Stimulated activated CD8-positive, alpha-beta memory T cell treated with anti-CD3 and anti-CD28 coated beads, Interleukin-15, amount 100 ng/mL, for 1 hour (primary cell): ENCODE data around the gene SULT1B1.

Source experiments
- DNase-seq: peaks from one replicate; pipeline ENCODE4 v3.0.0-alpha.2; 2020; ENCODE audit warnings: low read depth

SULT1B1 gene

DNA sequence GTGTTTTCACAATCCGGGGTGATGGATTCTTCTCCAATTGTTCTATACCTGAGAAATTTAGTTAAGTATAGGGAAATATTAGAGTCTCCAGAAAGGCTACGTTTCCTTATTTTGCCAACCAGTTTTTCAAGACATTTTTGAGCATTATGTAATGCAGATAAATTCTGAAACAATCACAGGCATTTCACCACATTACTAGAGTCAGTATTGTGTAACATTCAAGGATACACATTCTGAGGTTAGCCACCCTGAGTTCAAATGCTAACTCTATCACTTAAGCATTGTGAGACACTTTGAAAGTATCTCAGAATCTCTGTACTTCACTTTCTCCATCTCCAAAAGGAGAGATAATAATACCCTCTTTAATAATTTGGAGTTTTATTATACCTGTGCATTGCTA, 10.6 kb downstream of the SULT1B1 start:
- no peak for DNase-seq

DNA sequence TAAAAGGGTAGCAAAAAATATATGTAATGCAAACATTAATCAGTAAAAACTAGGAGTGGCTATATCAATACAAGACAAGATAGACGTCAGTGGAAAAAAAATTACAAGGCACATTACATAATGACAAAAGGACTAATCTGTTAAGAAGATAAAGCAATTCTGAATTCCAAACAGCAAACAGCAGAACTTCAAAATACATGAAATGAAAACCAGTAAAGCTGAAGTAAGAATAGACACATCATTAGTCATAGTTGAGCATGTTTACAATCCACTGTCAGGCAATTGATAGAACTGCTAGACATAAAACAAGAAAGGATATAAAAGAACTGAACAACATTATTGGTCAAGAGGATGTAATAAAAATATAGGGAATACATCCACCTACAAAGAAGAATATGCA, 12.2 kb downstream of the SULT1B1 start:
- DNase-seq: no peak

DNA sequence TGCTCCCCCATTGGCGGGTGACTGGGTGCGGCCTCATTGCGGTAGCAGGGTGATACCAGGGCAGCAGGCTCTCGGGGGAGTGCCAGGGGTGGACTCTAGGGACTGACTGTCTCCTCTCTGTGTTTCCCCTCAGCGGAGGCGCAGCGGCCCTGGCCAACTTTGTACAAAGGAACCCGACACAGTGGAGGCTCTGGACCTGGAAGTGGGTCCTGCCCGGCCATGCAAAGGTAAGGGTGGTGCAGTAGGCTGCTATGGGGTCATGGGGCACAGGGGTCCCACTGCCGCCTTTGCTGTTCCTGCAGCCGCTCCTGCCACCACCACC, 16.3 kb downstream of the SULT1B1 start:
- DNase-seq: no peak

DNA sequence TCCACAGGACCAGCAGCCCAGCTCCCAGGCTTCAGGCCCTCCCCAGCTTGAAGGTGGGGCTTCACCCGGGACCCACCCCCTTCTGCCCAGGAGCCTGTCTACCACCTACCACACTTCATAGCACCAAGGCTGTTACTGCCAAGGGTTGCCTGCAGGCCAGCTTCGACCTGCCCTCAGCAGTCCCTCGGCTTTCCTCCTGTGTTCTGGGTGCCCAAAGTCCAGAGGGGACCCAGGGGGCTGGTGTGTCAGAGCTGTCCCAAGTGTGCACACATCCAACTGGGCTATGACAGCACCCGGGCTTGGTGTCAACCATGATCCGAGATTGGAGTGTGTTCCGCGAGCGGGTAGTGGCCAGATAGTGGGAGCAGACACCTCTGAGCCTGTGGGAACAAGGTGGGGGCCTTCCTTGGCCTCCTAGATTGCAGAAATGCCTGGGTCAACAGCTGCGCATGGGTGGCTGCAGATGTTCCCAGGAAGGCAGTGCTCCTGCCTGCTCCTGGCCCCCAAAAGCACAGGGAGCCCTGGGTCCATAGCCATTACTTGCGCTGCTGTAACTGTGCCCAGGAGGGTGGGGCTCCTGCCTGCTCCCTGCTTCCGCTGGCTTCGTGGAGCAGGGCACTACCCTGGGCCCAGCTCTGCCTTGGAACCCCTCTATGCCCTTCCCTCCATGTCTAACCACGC, 16.8 kb downstream of the SULT1B1 start:
- DNase-seq: no peak

DNA sequence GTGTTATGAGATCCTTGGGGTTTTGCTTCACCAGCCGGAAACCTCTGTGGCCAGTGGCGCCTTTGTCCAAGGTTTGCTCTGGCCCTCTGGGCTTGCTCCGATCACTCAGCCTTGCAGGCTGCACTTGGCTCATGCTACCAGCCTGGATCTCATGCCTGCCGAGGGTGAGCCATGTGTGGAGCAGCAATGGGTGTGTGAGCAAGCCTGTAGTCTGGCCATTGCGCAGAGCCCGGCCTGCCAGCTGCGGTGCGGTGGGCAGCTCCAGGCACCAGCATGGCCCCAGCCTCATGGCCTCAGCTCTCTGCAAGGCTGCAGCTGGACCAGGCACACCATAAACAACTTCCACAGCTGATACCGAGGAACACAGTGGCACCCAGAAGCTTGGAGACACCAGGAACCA, 17.8 kb downstream of the SULT1B1 start:
- DNase-seq: no peak

DNA sequence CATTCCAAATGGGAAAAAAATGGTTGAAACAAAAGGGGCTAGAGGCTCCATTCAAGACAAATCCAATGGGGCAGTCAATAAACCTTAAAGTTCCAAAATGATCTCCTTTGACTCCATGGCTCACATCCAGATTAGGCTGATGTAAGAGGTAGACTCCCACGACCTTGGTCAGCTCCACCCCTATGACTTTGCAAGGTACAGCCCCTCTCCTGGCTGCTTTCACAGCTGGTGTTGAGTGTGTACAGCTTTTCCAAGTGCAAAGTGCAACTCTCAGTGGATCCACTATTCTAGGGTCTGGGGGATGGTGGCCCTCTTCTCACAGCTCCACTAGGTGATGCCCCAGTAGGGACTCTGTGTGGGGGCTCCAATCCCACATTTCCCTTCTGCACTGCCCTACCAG, 21.5 kb downstream of the SULT1B1 start:
- no peak for DNase-seq

DNA sequence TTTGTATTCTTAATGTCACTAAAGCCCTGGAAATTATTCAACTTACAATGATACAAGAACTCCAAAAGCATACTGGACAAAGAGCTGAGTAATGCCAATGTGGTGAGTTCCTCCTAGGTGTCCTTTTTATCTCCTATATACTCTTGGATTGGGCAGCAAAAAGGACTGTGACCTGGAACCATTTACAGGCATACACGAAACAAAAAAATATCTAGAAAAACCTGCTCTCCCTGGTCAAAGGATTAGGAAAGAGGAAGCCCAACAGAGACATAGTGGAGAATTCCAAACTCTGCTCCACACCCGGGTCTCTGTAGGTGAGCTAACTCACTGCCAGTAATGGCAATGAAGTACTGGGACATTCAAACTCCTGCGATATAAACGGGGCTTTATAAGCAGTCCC, 25.3 kb downstream of the SULT1B1 start:
- no peak for DNase-seq

DNA sequence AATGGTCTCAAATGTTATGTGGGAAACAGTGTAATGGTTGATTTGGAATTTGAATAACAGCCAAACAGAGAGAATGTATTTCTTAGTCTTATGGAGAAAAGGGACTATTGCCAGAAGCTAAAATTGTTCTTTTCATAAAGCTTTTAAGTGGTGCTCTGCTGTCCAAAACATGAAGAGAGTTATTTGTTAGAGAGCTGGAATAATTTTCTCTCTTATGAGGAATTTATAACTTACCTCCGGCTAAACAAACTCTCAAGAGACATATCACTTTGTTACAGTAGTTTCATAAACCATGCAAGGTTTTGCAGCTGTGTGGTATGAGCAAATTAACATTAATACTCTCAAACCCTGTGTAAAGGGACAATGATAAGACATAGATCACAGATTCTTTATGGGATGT, 28.6 kb downstream of the SULT1B1 start:
- no peak for DNase-seq

DNA sequence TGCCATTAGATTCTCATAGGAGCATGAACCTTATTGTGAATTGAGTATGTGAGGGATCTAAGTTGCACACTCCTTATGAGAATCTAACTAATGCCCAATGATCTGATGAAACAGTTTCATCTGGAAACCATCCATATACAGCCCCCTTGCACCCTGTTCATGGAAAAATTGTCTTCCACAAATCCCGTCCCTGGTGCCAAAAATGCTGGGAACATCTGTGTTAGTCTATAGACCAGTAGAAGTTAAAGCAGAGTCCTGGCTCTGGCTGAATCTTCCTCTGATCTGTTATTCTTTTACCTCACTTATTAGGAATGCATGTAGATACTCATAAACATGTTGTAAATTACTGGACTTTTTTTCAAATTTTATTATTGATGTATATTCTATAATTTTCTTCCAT, 29.2 kb downstream of the SULT1B1 start:
- DNase-seq: no peak

DNA sequence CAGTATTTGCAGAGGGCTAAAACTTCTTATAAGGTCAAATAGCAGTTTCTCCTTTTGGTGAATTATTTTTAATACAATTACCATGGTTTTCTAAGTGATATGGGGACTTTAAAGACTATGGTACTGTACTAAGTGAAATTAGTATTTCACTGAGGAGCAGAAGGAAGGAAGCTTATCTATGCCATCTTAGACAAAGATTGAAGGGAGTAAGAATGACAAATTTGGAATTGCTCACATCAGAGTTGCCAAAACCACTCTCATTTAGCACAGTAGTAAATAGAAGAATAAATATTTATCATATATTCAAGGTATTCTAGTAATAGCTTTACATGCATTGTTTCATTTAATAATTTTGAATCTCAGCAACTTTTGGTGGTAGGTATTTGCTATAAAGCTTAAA, 30.4 kb downstream of the SULT1B1 start:
- no peak for DNase-seq

DNA sequence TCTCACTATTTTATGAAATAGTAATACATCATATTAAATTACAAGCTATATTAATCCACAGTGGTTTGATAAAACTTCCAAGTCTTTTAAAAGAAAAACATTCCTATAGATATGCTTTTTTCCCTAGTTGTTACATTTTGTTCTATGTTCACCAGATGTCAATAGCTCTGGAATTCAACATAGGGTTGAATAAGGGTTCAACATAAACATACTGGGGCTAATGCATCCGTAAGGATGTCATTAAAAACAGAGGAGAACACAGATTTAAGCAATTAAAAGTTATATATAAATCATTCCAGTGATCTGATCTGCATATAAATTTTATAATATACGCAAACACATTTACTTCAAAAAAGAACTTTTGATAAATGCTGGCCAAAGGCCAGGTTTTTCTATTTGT, 32.5 kb downstream of the SULT1B1 start:
- DNase-seq: no peak

DNA sequence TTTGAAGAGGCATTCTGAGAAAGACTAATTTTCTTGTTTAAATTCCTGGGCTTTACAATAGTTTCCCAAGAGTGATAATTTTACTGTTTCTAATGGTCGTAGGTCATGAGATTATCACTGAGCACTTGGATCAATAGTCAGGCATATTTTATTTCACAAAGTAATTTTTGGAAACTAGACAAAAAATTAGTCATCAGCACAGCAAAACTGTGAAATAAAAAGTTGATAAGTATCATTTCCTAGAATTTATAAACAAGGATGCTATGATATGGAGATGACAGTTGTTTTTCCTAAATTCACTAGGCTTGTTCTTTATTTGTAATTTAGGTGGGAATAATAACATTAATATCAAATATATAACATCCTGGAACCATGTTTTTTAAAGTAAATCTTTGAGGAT, 33.0 kb downstream of the SULT1B1 start:
- DNase-seq: no peak

DNA sequence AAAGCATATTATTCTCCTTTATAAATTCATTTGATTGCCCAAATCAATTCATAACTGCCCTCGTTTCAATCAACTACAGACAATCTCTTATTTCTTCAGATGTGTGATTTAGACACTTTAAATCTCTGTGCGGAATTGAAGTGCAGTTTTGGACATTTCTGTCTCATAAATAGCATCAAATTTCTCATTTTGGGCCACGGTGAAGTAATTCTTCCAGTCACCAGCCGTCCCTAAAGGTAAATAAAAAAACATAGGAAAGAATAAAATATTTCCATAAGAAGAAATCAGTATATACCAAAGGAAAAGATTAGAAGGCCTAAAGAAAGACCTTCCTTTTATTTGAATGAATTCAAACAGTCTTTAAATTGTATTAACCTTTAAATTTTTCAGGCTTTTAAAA, 33.4 kb downstream of the SULT1B1 start:
- no peak for DNase-seq

DNA sequence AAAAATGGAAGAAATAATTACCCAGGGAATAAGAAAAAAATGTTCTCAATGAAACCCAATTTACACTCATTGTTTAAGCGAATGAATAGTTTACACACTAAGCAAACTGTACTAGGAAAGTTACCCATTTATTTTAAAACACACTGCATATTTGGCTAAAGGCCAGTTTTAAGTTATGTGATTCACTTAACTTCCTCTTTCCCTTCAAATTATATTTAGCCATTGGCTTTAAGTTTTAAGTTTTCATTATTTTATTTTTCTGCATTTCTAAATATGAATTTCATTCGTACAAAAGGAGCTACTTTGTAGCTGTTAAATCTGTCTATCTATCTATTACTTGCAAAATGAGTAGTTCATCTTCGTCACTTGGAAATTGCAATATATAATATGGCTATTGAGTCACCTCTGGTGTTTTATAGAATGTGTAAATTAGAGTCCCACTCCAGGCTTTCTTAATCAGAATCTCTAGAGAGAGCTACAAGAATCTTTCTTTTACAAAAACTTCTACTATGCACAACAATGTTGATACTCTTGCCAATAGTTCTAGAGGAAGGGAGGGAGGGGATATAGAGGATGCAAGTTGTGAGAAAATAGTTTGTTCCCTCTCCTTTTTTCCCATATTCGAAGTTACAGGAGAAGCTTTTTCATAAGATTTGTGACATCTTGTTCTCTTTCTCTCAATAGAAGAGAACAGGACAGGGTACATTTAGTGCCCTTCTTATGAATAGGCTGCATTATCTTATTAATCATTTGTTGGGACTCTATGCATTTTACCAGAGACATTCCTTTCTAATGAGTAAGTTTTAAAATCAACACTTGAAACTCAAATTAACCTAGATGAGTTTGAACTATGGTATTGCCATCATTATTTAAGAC, 41.8 kb downstream of the SULT1B1 start:
- DNase-seq: no peak

DNA sequence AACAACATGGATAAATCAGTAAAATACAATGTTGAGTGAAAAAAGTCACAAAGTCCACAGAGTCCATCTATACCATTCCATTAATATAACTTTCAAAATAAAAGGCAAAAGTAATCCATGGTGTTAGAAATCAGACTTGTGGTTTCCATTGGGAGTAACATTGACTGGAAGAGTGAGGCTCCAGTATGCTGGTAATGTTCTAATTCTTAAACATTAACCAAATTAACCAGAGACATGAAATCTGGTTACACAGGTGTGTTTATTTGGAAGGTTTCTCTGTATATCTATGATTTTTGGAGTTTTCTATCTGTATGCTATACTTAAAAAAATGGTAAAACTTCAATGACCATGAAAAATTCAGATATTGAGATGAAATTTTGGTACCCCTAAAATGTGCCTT, 42.6 kb downstream of the SULT1B1 start:
- DNase-seq: no peak

DNA sequence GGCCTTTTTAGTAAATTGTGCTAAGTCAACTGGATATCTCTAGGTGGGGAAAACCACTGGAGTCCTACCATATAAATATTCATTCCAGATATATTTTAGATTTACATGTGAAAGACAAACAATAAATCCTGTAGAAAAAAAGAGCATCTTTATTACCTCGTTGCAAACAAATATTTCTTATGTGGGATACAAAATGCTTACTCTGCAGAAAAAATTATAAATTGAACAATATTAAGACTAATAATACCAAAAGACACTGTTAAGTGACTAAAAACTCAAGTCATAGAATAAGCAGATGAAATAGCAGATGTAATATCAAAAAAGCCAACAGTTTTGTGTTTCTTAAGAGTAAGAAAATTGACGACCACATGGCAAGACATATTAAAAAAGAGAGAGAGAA, 43.8 kb downstream of the SULT1B1 start:
- DNase-seq: no peak

DNA sequence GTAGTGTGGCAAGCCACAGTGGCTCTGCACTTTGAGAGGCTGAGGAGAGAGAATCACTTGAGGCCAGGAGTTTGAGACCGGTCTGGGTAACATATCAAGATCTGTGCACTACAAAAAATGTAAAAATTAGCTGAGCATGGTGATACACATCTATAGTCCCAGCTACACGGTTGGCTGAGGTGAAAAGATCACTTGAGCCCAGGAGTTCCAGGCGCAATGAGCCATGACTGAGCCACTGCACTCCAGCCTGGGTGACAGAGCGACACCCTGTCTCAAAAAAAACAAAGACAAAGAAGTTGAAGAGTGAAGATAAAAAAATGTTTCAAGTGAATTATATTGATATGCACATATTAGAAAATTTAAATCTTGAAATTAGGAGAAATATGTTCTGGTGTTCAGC, 46.3 kb downstream of the SULT1B1 start:
- no peak for DNase-seq

DNA sequence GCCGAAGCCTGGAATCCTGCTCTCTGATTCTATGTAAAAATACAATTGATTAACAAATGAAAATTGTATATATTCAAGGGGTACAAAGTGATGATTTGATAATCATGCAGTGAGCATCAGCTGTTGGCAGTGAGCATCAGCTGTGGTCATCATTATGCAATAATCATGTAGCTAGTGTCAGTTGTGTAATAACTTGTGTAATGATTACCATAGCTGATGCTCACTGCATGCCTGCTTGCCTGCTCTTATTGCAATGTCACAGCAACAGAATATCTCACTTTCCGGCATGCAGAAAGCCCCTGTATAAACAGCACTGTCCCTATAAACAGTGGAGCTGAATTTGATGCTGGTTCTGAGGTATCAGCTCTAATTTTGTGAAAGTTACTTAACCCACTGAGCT, 46.8 kb downstream of the SULT1B1 start:
- no peak for DNase-seq

DNA sequence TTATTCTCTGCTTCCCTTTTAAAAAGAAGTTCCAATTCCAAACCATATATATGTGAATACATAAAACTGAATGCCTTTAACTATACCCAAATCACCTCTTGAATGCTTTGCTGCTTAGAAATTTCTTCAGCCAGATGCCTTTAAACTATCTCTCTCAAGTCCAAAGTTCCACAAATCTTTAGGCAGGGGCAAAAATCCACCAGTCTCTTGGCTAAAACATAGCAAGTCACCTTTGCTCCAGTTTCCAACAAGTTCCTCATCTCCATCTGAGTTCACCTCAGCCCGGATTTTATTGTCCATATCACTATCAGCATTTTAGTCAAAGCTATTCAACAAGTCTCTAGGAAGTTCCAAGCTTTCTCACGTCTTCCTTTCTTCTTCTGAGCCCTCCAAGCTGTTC, 49.8 kb downstream of the SULT1B1 start:
- no peak for DNase-seq

DNA sequence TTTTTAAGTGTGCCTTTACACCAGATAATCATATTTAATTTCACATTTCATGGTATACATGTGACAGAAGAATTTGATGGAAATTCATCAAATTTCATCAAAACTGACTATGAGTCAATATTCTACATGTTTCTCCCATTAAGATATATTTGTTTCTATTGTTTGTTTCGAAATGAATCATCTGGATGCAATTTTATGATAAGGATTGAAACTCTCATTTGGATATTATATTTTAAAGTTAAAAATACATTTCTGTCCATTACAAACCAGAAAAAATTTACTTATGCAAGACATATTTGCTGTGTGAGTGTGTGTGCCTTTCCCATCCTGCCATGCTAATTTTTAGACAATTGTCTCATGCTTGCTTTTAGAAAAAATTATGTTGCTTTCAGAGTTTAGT, 52.2 kb downstream of the SULT1B1 start:
- no peak for DNase-seq

DNA sequence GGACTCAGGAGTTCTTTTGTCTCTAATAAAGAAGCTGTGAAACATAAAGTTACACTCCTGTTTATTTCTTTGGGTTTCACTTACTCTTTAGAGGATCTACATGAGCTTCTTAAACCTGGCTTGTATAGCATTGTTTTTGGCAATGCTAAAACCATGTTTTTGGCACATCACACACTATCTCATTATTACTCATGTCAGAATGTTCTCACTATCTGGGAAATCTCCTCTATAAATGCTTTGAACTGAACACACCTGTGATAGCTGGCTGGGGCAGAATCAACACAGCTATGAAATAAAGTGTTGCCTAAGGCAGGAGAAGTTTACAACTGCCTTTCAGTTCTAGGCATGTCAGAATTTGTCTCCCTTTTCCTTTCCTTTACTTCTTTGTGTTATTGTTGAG, 52.6 kb downstream of the SULT1B1 start:
- DNase-seq: no peak

DNA sequence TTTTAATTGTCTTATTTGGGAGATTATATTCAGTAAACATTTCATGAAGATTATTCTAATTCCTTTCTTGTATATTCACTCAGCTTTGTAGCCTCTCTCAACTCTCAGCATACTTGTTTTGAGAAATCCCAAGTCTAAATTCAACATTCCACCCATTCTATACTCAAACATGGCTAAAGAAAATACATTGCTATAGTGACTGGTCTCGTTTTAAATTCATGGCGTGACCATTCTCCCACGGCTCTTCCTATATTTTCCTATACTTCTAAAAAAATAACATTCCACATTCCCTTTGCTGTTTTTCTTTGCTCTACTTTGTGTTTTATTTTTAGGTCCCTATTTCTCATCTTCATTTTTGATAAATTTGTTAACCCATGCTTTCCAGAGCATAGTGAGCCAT, 58.2 kb downstream of the SULT1B1 start:
- no peak for DNase-seq

DNA sequence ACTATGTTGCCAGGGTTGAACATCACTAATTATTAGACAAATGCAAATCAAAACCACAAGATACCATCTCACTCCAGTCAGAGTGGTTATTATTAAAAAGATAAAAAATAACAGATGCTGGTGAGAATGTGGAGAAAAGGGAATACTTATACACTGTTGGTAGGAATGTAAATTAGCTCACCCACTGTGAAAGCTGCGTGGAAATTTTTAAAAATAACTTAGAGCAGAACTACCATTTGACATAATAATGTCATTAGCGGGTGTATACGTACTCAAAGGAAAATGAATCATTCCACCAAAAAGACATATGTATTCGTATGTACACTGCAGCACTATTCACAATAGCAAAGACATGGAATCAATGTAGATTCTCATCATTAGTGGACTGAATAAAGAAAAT, 58.7 kb downstream of the SULT1B1 start:
- no peak for DNase-seq
